Testis (tissue), 2 donors: ENCODE data around the gene ANTXRL.

Experiments used
- CTCF ChIP-seq, 3 experiments: fragments of 450-650 bp in 2 of 3; fragments of 200-600 bp in 1 of 3; sonication (generic) in 1 of 3; IDR thresholded peaks; one replicate each; pipeline ENCODE4 v1.5.1; 2016 to 2019; ENCODE audit warnings: antibody characterized with exemption in 3 of 3, mild to moderate bottlenecking in 2 of 3, moderate library complexity in 1 of 3
- POLR2A ChIP-seq: fragments of 450-650 bp; IDR thresholded peaks from one replicate; pipeline ENCODE4 v1.6.1; 2017; ENCODE audit warnings: antibody characterized with exemption, mild to moderate bottlenecking, moderate library complexity

- TF ChIP-seq CTCF (IDR thresholded peaks at IDR 0.05), result no peak
- TF ChIP-seq POLR2A, result no peak
Measured at GRCh38 chr10:46250898-46251856, 35.6 kb upstream of the ANTXRL start.
